Peyer's patch (tissue), 4 donors: ENCODE data around the gene KLHDC9.

Experiments
- POLR2A ChIP-seq, 2 donors: fragments of 450-650 bp; IDR thresholded peaks; one replicate each; pipeline ENCODE4 v1.5.1; 2017; ENCODE audit warnings: antibody characterized with exemption in 2 of 2, mild to moderate bottlenecking in 2 of 2, moderate library complexity in 2 of 2
- TF ChIP-seq, protein P1 (sequence below), 6 experiments: fragments of 450-650 bp in 4 of 6; fragments of 200-600 bp in 2 of 6; sonication (generic) in 1 of 6; IDR thresholded peaks; one replicate each; pipeline ENCODE4 v1.5.1; 2017 to 2019; ENCODE audit warnings: antibody characterized with exemption in 6 of 6, mild to moderate bottlenecking in 3 of 6, moderate library complexity in 1 of 6

DNA sequence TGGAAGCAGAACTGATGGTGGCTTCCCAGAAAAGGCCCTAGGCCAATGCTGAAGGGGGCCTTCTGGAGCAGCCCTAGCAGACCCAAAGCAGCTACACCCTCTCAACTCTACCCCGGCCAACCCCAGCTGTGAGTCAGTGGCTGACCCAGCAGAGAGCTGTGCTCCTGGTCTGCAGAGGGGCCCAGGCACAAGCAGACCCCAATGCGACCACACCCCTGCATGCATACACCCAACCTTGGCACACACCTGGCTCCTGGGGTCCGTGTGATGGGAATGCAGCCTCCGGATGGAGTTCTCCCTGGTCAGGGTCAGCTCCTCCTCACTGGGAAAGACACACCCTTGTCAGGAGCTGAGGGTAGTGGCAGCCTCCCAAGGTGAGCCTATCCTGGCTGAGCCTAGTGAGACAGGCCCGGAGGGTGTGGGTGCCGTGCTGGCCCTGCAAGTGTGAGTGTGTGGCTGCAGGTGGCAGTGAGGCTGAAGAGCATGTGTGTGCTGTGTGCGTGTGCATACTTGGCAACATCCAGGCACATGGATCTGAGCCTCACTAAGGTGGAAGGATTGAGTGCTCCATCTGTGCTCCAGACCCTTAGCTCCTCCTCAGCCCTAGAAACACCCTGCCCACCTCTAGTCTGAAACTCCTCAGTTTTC lies 24.6 kb upstream of the KLHDC9 start:
- no peak for TF ChIP-seq POLR2A (IDR thresholded peaks at IDR 0.05)
- TF ChIP-seq, protein P1, sequence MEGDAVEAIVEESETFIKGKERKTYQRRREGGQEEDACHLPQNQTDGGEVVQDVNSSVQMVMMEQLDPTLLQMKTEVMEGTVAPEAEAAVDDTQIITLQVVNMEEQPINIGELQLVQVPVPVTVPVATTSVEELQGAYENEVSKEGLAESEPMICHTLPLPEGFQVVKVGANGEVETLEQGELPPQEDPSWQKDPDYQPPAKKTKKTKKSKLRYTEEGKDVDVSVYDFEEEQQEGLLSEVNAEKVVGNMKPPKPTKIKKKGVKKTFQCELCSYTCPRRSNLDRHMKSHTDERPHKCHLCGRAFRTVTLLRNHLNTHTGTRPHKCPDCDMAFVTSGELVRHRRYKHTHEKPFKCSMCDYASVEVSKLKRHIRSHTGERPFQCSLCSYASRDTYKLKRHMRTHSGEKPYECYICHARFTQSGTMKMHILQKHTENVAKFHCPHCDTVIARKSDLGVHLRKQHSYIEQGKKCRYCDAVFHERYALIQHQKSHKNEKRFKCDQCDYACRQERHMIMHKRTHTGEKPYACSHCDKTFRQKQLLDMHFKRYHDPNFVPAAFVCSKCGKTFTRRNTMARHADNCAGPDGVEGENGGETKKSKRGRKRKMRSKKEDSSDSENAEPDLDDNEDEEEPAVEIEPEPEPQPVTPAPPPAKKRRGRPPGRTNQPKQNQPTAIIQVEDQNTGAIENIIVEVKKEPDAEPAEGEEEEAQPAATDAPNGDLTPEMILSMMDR (IDR thresholded peaks at IDR 0.05): peak in 2 of 6 experiments; percentile 28 to 36
